Chondrocyte (in vitro differentiated cells): ENCODE results near the gene BMP3. TPM values are rescaled to one million over a fixed set of nuclear protein-coding genes. Genes with fewer than 3 reads are reported as not detected.

Source experiments
- DNase-seq: peaks from one replicate; pipeline ENCODE4 v3.0.0; 2021; ENCODE audit warnings: mixed read lengths, low spot score
- H3K27ac Mint-ChIP-seq: one replicate; pipeline ENCODE4 v1.8.0; 2021; ENCODE audit warnings: mild to moderate bottlenecking, moderate library complexity, mixed read lengths; ENCODE audit not compliant: unreplicated experiment
- H3K27me3 Mint-ChIP-seq: 2 replicates; pipeline ENCODE4 v1.8.0; 2021; ENCODE audit warnings: low read depth, mixed read lengths
- H3K36me3 Mint-ChIP-seq: 2 replicates; pipeline ENCODE4 v1.8.0; 2021; ENCODE audit warnings: low read depth, mixed read lengths
- H3K4me1 Mint-ChIP-seq: 2 replicates; pipeline ENCODE4 v1.8.0; 2021; ENCODE audit warnings: low read depth, mild to moderate bottlenecking, mixed read lengths
- H3K4me3 Mint-ChIP-seq: one replicate; pipeline ENCODE4 v1.8.0; 2021; ENCODE audit warnings: mild to moderate bottlenecking, moderate library complexity, mixed read lengths; ENCODE audit not compliant: unreplicated experiment
- H3K9me3 Mint-ChIP-seq: 2 replicates; pipeline ENCODE4 v1.8.0; 2021; ENCODE audit warnings: low read depth, mixed read lengths
- CTCF ChIP-seq: fragments of 200-600 bp; sonication (generic); IDR thresholded peaks from 2 replicates; pipeline ENCODE4 v1.5.0; 2021; ENCODE audit warnings: antibody characterized with exemption, mild to moderate bottlenecking, moderate library complexity
- total RNA-seq: library from RNA; stranded (reverse); gene quantifications from 3 replicates; pipeline ENCODE4 v1.2.1, GENCODE V29; 2021

BMP3 gene
- total RNA-seq, 1 donor from 2014 or later, result not detected

DNA sequence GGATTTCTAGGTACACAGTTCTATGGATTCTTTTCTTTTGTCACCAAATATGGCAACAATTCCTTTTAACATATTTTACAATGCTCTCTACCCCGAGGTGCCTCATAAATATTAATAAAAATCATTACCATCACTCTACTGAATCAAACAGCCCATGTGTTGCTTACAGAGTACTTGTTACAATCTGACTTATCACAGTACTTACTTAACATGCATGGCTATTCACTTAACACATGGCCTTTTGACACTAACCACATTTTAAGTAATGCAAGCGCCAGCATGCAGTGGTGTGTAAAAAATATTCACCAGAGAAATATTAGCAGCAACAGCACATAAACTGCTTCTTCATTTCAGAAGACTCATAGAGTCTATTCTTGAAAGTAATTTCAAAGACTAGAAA is 64.9 kb downstream of the BMP3 start:
- no peak for DNase-seq
- no peak overlapping the region for H3K27ac Mint-ChIP-seq
- no peak overlapping the region for H3K4me3 Mint-ChIP-seq
- no peaks in the 10 kb centered on the region for H3K4me1 Mint-ChIP-seq
- no peak for TF ChIP-seq CTCF
- peaks cover 4% of the 10 kb centered on the region for H3K9me3 Mint-ChIP-seq
- H3K27me3 Mint-ChIP-seq, result peaks cover 3% of the 10 kb centered on the region
- no peaks in the 10 kb centered on the region for H3K36me3 Mint-ChIP-seq

DNA sequence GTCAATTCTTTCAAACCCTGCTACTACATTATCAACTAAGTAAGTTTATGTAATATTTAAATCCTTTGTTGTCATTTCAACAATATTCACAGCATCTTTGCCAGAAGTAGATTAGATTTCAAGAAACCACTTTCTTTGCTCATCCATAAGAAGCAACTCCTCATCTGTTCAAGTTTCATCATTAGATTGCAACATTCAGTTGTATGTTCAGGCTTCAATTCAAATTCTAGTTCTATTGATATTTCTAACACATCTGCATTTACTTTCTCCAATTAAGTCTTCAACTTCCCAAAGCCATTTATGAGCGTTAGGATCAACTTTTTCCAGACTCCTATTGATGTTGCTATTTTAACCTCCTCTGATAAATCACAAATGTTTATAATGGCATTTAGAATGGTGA is 66.1 kb downstream of the BMP3 start:
- peaks cover 3% of the 10 kb centered on the region for H3K27me3 Mint-ChIP-seq
- H3K36me3 Mint-ChIP-seq, result no peaks in the 10 kb centered on the region
- H3K27ac Mint-ChIP-seq, result no peak overlapping the region
- H3K4me1 Mint-ChIP-seq, result no peaks in the 10 kb centered on the region
- no peak overlapping the region for H3K4me3 Mint-ChIP-seq
- peaks cover 4% of the 10 kb centered on the region for H3K9me3 Mint-ChIP-seq
- DNase-seq, result no peak
- TF ChIP-seq CTCF, result no peak

- DNase-seq, result no peak
- Mint-ChIP-seq H3K27ac (no peak overlapping the region), H3K36me3 (no peaks in the 10 kb centered on the region), H3K9me3 (peaks cover 6% of the 10 kb centered on the region), H3K4me1 (no peaks in the 10 kb centered on the region), H3K27me3 (peaks cover 3% of the 10 kb centered on the region), H3K4me3 (no peak overlapping the region)
- no peak for TF ChIP-seq CTCF
Observed at GRCh38 chr4:81102107-81102506, 71.6 kb downstream of the BMP3 start.

- no peak for DNase-seq
- H3K36me3 Mint-ChIP-seq, result no peaks in the 10 kb centered on the region
- TF ChIP-seq CTCF, result no peak
- H3K27me3 Mint-ChIP-seq, result peaks cover 4% of the 10 kb centered on the region
- peaks cover 3% of the 10 kb centered on the region for H3K9me3 Mint-ChIP-seq
- H3K4me3 Mint-ChIP-seq, result no peak overlapping the region
- no peak overlapping the region for H3K27ac Mint-ChIP-seq
- H3K4me1 Mint-ChIP-seq, result no peaks in the 10 kb centered on the region
Observed at GRCh38 chr4:81106150-81106549, 75.6 kb downstream of the BMP3 start.

Other genes starting within 250 kb of the BMP3 start
- gene PRKG2, start 184.5 kb downstream of the BMP3 start, total RNA-seq, result not detected in 3 replicates